SJCRH30 (cell line): ENCODE measurements around the gene ACTC1. TPM values are rescaled to one million over a fixed set of nuclear protein-coding genes. Genes with fewer than 3 reads are reported as not detected.

Experiments used
- DNase-seq, 2 experiments: peaks; one replicate each; pipeline ENCODE4 v3.0.0-alpha.2; 2015 to 2020
- H3K27ac ChIP-seq: fragments of 250-450 bp; sonication (Bioruptor Pico); 2 replicates; pipeline ENCODE4 v1.5.1; 2020; ENCODE audit warnings: mild to moderate bottlenecking, moderate library complexity
- H3K27me3 ChIP-seq: fragments of 250-450 bp; sonication (Bioruptor Pico); 2 replicates; pipeline ENCODE4 v1.5.1; 2020; ENCODE audit warnings: mild to moderate bottlenecking, moderate library complexity
- H3K36me3 ChIP-seq: fragments of 250-450 bp; sonication (Bioruptor Pico); 2 replicates; pipeline ENCODE4 v1.5.1; 2020; ENCODE audit warnings: mild to moderate bottlenecking, moderate library complexity
- H3K4me1 ChIP-seq: fragments of 250-450 bp; sonication (Bioruptor Pico); 2 replicates; pipeline ENCODE4 v1.5.1; 2020; ENCODE audit warnings: mild to moderate bottlenecking, moderate library complexity
- H3K4me3 ChIP-seq: fragments of 250-450 bp; sonication (Bioruptor Pico); 2 replicates; pipeline ENCODE4 v1.5.1; 2020; ENCODE audit warnings: mild to moderate bottlenecking, moderate library complexity
- H3K9me3 ChIP-seq: fragments of 250-450 bp; sonication (Bioruptor Pico); replicated peaks from 2 replicates; pipeline ENCODE4 v1.5.1; 2020; ENCODE audit warnings: mild to moderate bottlenecking, moderate library complexity
- total RNA-seq: library from RNA; depleted of rRNA; stranded (reverse); fragments of >200 nt; shearing (Covaris generic); gene quantifications from 2 replicates; pipeline ENCODE4 v1.2.3, GENCODE V29; 2014

The ACTC1 gene
- total RNA-seq, 1 experiment from 2014 or later = 325 TPM

DNA sequence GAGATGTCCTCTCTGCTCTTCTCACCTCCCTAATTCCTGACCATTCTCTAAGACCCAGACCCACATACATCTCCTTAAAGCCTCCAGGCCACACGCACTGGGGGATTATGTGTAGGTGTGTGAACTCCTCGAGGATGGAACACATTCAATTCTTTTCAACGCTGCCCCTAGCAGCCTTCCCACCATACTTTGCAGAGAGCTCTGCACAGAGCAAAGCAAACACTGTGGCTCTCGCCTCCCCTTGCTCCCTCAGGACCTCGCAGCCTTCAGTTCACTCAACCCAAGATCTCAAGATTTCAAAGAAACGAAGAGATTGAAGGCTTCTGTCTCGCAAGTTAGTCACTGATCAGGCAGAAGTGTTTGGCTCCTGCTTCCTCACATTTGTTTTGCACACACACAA is 6.0 kb downstream of the ACTC1 start:
- H3K36me3 ChIP-seq = peaks cover 57% of the 10 kb centered on the region
- H3K27ac ChIP-seq = no peak overlapping the region; the same call in 1 of the 2 replicates
- H3K27me3 ChIP-seq = no peaks in the 10 kb centered on the region
- no peaks in the 10 kb centered on the region for H3K9me3 ChIP-seq
- DNase-seq = no peak
- H3K4me3 ChIP-seq = no peak overlapping the region
- peaks cover 9% of the 10 kb centered on the region for H3K4me1 ChIP-seq

GRCh38 chr15:34786206-34786605 is 9.1 kb downstream of the ACTC1 start:
- Histone ChIP-seq H3K27ac (no peak overlapping the region), H3K27me3 (no peaks in the 10 kb centered on the region), H3K36me3 (peaks cover 26% of the 10 kb centered on the region), H3K9me3 (no peaks in the 10 kb centered on the region; the same call in 1 of the 2 replicates), H3K4me1 (peaks cover 16% of the 10 kb centered on the region), H3K4me3 (no peak overlapping the region)
- DNase-seq = no peak

- peak overlapping the region; percentile 16; the same call in 1 of the 2 replicates for H3K27ac ChIP-seq
- no peaks in the 10 kb centered on the region for H3K27me3 ChIP-seq
- H3K36me3 ChIP-seq = peaks cover 5% of the 10 kb centered on the region; the same call in 1 of the 2 replicates
- peaks cover 16% of the 10 kb centered on the region for H3K4me1 ChIP-seq
- DNase-seq = peak; percentile 61 to 72
- no peaks in the 10 kb centered on the region; the same call in 1 of the 2 replicates for H3K9me3 ChIP-seq
- no peak overlapping the region for H3K4me3 ChIP-seq
Observed at GRCh38 chr15:34783991-34784390, 11.4 kb downstream of the ACTC1 start.

GRCh38 chr15:34783431-34783830 is 11.9 kb downstream of the ACTC1 start:
- peak; percentile 26 to 54 for DNase-seq
- no peaks in the 10 kb centered on the region; the same call in 1 of the 2 replicates for H3K9me3 ChIP-seq
- no peak overlapping the region for H3K4me3 ChIP-seq
- H3K27me3 ChIP-seq = no peaks in the 10 kb centered on the region
- peak overlapping the region; percentile 16; the same call in 1 of the 2 replicates for H3K27ac ChIP-seq
- peaks cover 16% of the 10 kb centered on the region for H3K4me1 ChIP-seq
- H3K36me3 ChIP-seq = no peaks in the 10 kb centered on the region

GRCh38 chr15:34782901-34783300 is 12.4 kb downstream of the ACTC1 start:
- Histone ChIP-seq H3K4me1 (peaks cover 16% of the 10 kb centered on the region), H3K9me3 (no peaks in the 10 kb centered on the region; the same call in 1 of the 2 replicates), H3K4me3 (no peak overlapping the region), H3K27me3 (no peaks in the 10 kb centered on the region), H3K36me3 (no peaks in the 10 kb centered on the region), H3K27ac (no peak overlapping the region; the same call in 1 of the 2 replicates)
- no peak for DNase-seq

DNA sequence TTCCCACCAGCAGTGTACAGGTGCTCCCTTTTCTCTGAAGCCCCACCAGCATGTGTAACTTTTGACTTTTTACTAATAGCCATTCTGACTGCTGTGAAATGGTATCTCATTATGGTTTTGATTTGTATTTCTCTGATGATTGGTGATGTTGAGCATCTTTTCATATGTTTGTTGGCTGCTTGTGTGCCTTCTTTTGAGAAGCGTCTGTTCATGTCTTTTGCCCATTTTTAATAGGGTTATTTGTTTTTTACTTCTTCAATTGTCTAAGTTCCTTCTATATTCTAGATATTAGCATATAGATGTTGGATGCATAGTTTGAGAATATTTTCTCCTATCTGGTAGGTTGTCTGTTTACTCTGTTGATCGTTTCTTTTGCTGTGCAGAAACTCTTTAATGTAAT is 14.6 kb downstream of the ACTC1 start:
- Histone ChIP-seq H3K4me1 (peaks cover 16% of the 10 kb centered on the region), H3K27me3 (no peaks in the 10 kb centered on the region), H3K4me3 (no peak overlapping the region), H3K9me3 (no peaks in the 10 kb centered on the region; the same call in 1 of the 2 replicates), H3K27ac (no peak overlapping the region), H3K36me3 (no peaks in the 10 kb centered on the region)
- no peak for DNase-seq

- H3K27ac ChIP-seq = no peak overlapping the region
- H3K9me3 ChIP-seq = no peaks in the 10 kb centered on the region; the same call in 1 of the 2 replicates
- no peaks in the 10 kb centered on the region for H3K4me1 ChIP-seq
- no peak for DNase-seq
- H3K27me3 ChIP-seq = no peaks in the 10 kb centered on the region
- H3K36me3 ChIP-seq = no peaks in the 10 kb centered on the region
- no peak overlapping the region for H3K4me3 ChIP-seq
Observed at GRCh38 chr15:34776606-34777105, 18.7 kb downstream of the ACTC1 start.

DNA sequence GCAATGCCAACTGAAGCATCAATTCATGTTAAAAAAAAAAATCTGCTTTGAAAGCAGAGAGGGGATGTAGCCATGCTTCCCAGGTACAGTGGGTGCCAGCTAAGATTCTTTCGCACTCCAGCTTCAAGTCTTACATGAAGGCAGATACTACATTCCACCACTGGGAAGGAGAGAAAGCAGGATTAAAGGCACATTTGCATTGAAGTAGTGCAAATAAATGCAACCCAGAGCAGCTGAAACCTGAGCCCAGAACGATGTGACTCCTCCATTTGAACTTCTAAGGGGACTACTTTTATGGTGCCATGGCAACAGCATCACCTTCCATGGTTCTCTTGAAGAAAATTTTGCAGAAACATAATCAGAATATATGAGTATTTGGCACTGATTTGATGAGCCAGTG is 21.4 kb downstream of the ACTC1 start:
- Histone ChIP-seq H3K9me3 (no peaks in the 10 kb centered on the region), H3K27ac (no peak overlapping the region), H3K36me3 (no peaks in the 10 kb centered on the region), H3K27me3 (no peaks in the 10 kb centered on the region), H3K4me3 (no peak overlapping the region), H3K4me1 (no peaks in the 10 kb centered on the region)
- no peak for DNase-seq

DNA sequence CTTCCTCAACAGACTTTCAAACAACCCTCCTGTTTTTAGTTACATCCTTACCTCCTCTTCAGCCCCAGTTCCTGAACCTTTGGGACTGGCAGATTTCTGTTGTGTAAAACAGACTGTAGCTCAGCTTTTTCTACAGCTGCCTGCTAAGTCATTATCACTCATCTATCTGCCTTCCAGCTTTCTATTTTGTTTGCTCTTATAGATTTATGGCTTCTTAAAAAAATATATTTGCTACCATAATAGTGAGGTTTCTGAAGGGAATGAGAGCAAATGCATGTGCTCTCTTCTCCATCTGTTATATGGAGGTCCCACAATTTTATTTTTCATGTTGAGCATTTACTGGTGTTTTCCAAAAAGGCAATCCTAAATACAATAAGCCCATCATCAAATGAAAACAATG is 22.3 kb downstream of the ACTC1 start:
- Histone ChIP-seq H3K4me1 (no peaks in the 10 kb centered on the region), H3K4me3 (no peak overlapping the region), H3K27me3 (no peaks in the 10 kb centered on the region), H3K36me3 (no peaks in the 10 kb centered on the region), H3K27ac (no peak overlapping the region), H3K9me3 (no peaks in the 10 kb centered on the region)
- no peak for DNase-seq

- DNase-seq = no peak
- no peaks in the 10 kb centered on the region for H3K4me1 ChIP-seq
Observed at GRCh38 chr15:34772312-34772711, 23.0 kb downstream of the ACTC1 start.

DNA sequence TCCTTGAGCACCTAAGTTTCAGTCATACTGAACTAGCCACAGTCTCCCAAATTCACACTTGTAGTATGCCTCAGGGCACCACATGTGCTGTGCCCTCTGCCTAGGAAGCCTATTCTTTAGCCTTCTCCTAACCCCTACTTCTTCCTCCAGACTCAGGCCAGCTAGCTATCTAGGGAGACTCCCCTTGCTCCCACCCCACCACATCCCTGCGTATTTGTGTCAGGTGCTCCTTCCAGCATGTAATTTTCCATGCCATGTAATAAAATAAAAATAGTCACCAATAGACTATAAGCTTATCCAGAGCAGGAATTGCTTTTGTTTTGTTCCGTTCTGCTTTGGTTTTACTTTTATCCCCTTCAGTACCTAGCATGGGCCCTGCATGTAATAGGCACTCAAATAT is 25.6 kb downstream of the ACTC1 start:
- H3K36me3 ChIP-seq = no peaks in the 10 kb centered on the region
- no peak overlapping the region for H3K27ac ChIP-seq
- no peak for DNase-seq
- no peaks in the 10 kb centered on the region for H3K27me3 ChIP-seq
- no peak overlapping the region for H3K4me3 ChIP-seq
- H3K4me1 ChIP-seq = no peaks in the 10 kb centered on the region
- no peaks in the 10 kb centered on the region for H3K9me3 ChIP-seq

More at GRCh38 chr15:34772312-34772711, 23.0 kb downstream of the ACTC1 start:
- Histone ChIP-seq H3K36me3 (no peaks in the 10 kb centered on the region), H3K9me3 (no peaks in the 10 kb centered on the region), H3K4me3 (no peak overlapping the region), H3K27me3 (no peaks in the 10 kb centered on the region), H3K27ac (no peak overlapping the region)

- Histone ChIP-seq H3K36me3 (no peaks in the 10 kb centered on the region), H3K27me3 (no peaks in the 10 kb centered on the region), H3K9me3 (no peaks in the 10 kb centered on the region), H3K4me1 (no peaks in the 10 kb centered on the region), H3K4me3 (no peak overlapping the region), H3K27ac (no peak overlapping the region)
- no peak for DNase-seq
Observed at GRCh38 chr15:34768530-34768929, 26.8 kb downstream of the ACTC1 start.

DNA sequence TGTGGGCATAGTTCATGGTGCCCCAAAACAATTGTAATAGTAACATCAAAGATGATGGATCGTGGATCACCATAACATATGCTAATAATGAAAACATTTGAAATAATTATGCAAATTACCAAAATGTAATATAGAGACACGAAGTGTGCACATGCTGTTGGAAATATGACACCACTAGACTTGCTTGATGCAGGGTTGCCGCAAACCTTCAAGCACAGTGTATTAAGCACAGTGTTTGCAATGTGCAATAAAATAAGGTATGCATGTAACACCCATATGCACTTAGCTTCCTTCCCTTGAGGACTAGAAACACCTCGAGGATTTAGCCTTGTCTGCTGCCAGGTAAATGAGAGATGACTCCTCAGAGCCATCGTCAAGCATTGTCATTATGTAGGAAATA is 29.6 kb downstream of the ACTC1 start:
- H3K36me3 ChIP-seq = no peaks in the 10 kb centered on the region
- H3K4me3 ChIP-seq = no peak overlapping the region
- no peak for DNase-seq
- H3K9me3 ChIP-seq = no peaks in the 10 kb centered on the region
- no peaks in the 10 kb centered on the region for H3K27me3 ChIP-seq
- H3K4me1 ChIP-seq = no peaks in the 10 kb centered on the region; the same call in 1 of the 2 replicates
- no peak overlapping the region for H3K27ac ChIP-seq

DNA sequence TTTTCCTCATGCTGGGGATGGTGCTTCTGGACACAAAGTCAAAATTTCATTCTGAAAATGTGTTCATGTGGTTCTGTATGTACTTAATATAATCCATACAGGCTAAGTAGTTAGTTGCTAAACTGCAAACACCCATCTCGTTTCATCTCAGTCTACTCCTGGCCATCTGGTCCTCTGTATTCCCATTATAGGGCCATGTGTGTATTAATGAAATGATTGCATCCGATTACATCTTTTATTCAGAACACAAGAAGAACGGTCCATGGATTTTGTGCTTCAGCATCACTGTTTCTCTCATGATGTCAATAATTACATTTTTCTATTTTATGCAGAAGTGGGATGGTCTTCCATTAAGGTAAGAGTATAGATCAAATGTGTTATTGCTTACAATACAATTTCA is 34.4 kb downstream of the ACTC1 start:
- H3K27me3 ChIP-seq = no peaks in the 10 kb centered on the region
- DNase-seq = no peak

DNA sequence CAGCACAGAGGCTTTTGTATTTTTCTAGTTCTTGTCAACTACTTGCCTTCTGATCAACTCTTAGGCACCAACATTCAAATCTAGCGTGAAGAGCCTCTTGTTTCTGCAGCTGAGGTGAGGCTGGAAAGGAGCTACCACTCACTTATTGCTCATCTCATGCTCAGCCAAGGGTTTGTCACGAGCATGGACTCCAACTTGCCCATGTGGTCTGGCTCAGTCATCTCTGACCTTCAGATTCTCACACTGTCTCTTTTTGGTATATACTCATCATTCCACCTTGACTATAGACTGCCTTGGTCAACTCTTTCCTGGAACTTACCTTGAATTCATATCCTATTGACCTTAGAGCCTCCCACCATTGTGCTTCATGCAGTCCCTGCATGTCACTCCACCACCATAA is 35.4 kb downstream of the ACTC1 start:
- no peak for DNase-seq
- no peak overlapping the region for H3K4me3 ChIP-seq
- H3K4me1 ChIP-seq = no peaks in the 10 kb centered on the region; the same call in 1 of the 2 replicates
- no peaks in the 10 kb centered on the region for H3K36me3 ChIP-seq
- H3K9me3 ChIP-seq = no peaks in the 10 kb centered on the region
- H3K27ac ChIP-seq = no peak overlapping the region
- no peaks in the 10 kb centered on the region for H3K27me3 ChIP-seq

More for the DNA sequence above, 34.4 kb downstream of the ACTC1 start:
- Histone ChIP-seq H3K36me3 (no peaks in the 10 kb centered on the region), H3K4me1 (no peaks in the 10 kb centered on the region; the same call in 1 of the 2 replicates), H3K4me3 (no peak overlapping the region), H3K27ac (no peak overlapping the region), H3K9me3 (no peaks in the 10 kb centered on the region)

GRCh38 chr15:34759347-34759746 is 36.0 kb downstream of the ACTC1 start:
- no peak for DNase-seq
- no peaks in the 10 kb centered on the region for H3K9me3 ChIP-seq
- no peaks in the 10 kb centered on the region for H3K27me3 ChIP-seq
- H3K36me3 ChIP-seq = no peaks in the 10 kb centered on the region
- no peaks in the 10 kb centered on the region; the same call in 1 of the 2 replicates for H3K4me1 ChIP-seq
- H3K27ac ChIP-seq = no peak overlapping the region
- no peak overlapping the region for H3K4me3 ChIP-seq
